Activated CD4-positive, alpha-beta T cell treated with anti-CD3 and anti-CD28 coated beads for 36 hours (primary cell): ENCODE measurements around the gene PLXNA4. TPM values are rescaled to one million over a fixed set of nuclear protein-coding genes. Genes with fewer than 3 reads are reported as not detected.

Experiments used
- ATAC-seq: fragments of 200-7000 bp; cut with Tn5 transposase; one replicate; pipeline ENCODE4 v1.10.0; 2021; ENCODE audit warnings: mild to moderate bottlenecking, moderate library complexity
- CTCF ChIA-PET: fragments of 350-600 bp; sonication (Branson Sonifier 250); formaldehyde crosslinking; loops from one replicate; lab custom pipeline; 2021; ENCODE audit warnings: antibody characterized with exemption; lab: Charles Lee
- POLR2A ChIA-PET: fragments of 350-600 bp; sonication (Branson Sonifier 250); formaldehyde crosslinking; loops from one replicate; lab custom pipeline; 2021; ENCODE audit warnings: antibody characterized with exemption, inconsistent platforms; lab: Charles Lee
- DNase-seq: peaks from one replicate; pipeline ENCODE4 v3.0.0-alpha.2; 2020
- H3K27ac Mint-ChIP-seq: one replicate; pipeline ENCODE4 v1.8.0; 2021; ENCODE audit warnings: mixed read lengths
- H3K27me3 Mint-ChIP-seq: one replicate; pipeline ENCODE4 v1.8.0; 2021; ENCODE audit warnings: mixed read lengths
- H3K36me3 Mint-ChIP-seq: one replicate; pipeline ENCODE4 v1.8.0; 2021; ENCODE audit warnings: low read depth, mixed read lengths
- H3K4me1 Mint-ChIP-seq: one replicate; pipeline ENCODE4 v1.8.0; 2021; ENCODE audit warnings: mixed read lengths
- H3K4me3 Mint-ChIP-seq: one replicate; pipeline ENCODE4 v1.8.0; 2021; ENCODE audit warnings: mild to moderate bottlenecking, moderate library complexity, mixed read lengths
- H3K9me3 Mint-ChIP-seq: one replicate; pipeline ENCODE4 v1.8.0; 2021; ENCODE audit warnings: low read depth, mixed read lengths
- intact Hi-C, 2 experiments: fragments of 100-400 bp; cut with DNase I in 1 of 2; cut with micrococcal nuclease in 1 of 2; formaldehyde crosslinking; loops; one replicate each; pipeline versions ENCODE4 v1.14.2 to v1.15.1; 2022 to 2024; cut with DNase I, micrococcal nuclease
- total RNA-seq, 2 experiments: library from RNA; stranded (reverse); gene quantifications; one replicate each; pipeline ENCODE4 v1.2.3, GENCODE V29; 2021

Gene PLXNA4
- total RNA-seq, 2 experiments from 2014 or later, result 0.07 to 0.09 TPM

GRCh38 chr7:132108563-132108962 is 467.7 kb downstream of the PLXNA4 start:
- DNase-seq (no peak), ATAC-seq (no peak)
- POLR2A ChIA-PET, result no interaction called here
- peaks cover 7% of the 10 kb centered on the region for H3K27me3 Mint-ChIP-seq
- intact Hi-C loops, result no loop called here
- no peaks in the 10 kb centered on the region for H3K9me3 Mint-ChIP-seq
- no peaks in the 10 kb centered on the region for H3K36me3 Mint-ChIP-seq
- no peaks in the 10 kb centered on the region for H3K4me1 Mint-ChIP-seq
- H3K4me3 Mint-ChIP-seq, result no peak overlapping the region
- no peak overlapping the region for H3K27ac Mint-ChIP-seq
- CTCF ChIA-PET, result interaction anchor here (0.7 kb wide), 1 partner anchor 31 kb away, joined by 3 read pairs; no protein-coding TSS in a partner anchor

GRCh38 chr7:132106491-132106890 is 469.8 kb downstream of the PLXNA4 start:
- ATAC-seq (no peak), DNase-seq (no peak)
- H3K27me3 Mint-ChIP-seq, result peaks cover 7% of the 10 kb centered on the region
- intact Hi-C loops, result no loop called here
- no peak overlapping the region for H3K4me3 Mint-ChIP-seq
- POLR2A ChIA-PET, result no interaction called here
- no peaks in the 10 kb centered on the region for H3K9me3 Mint-ChIP-seq
- no peaks in the 10 kb centered on the region for H3K4me1 Mint-ChIP-seq
- no peak overlapping the region for H3K27ac Mint-ChIP-seq
- no peaks in the 10 kb centered on the region for H3K36me3 Mint-ChIP-seq
- CTCF ChIA-PET, result no interaction called here

- ChIA-PET CTCF (interaction anchor here (0.6 to 1.0 kb wide), 2 partner anchors 213 to 1337 kb away, joined by 3 read pairs; no protein-coding TSS in a partner anchor), POLR2A (no interaction called here)
- DNase-seq (no peak), ATAC-seq (no peak)
- Mint-ChIP-seq H3K36me3 (no peaks in the 10 kb centered on the region), H3K9me3 (no peaks in the 10 kb centered on the region), H3K4me3 (no peak overlapping the region), H3K27ac (no peak overlapping the region), H3K4me1 (no peaks in the 10 kb centered on the region), H3K27me3 (peaks cover 7% of the 10 kb centered on the region)
- intact Hi-C loops, result no loop called here
These were observed 471.2 kb downstream of the PLXNA4 start for GRCh38 chr7:132105096-132105495.

- intact Hi-C loops, result no loop called here
- Mint-ChIP-seq H3K4me1 (no peaks in the 10 kb centered on the region), H3K27ac (no peak overlapping the region), H3K27me3 (peaks cover 6% of the 10 kb centered on the region), H3K4me3 (no peak overlapping the region), H3K9me3 (no peaks in the 10 kb centered on the region), H3K36me3 (no peaks in the 10 kb centered on the region)
- ChIA-PET POLR2A (no interaction called here), CTCF (no interaction called here)
- ATAC-seq (no peak), DNase-seq (no peak)
These were observed 472.6 kb downstream of the PLXNA4 start for GRCh38 chr7:132103718-132104117.

- Mint-ChIP-seq H3K4me1 (no peaks in the 10 kb centered on the region), H3K36me3 (no peaks in the 10 kb centered on the region), H3K27ac (no peak overlapping the region), H3K4me3 (no peak overlapping the region), H3K9me3 (no peaks in the 10 kb centered on the region), H3K27me3 (peaks cover 5% of the 10 kb centered on the region)
- CTCF ChIA-PET, result no interaction called here
- DNase-seq (no peak), ATAC-seq (no peak)
- POLR2A ChIA-PET, result no interaction called here
- intact Hi-C loops, result no loop called here
These were observed 473.3 kb downstream of the PLXNA4 start for GRCh38 chr7:132102942-132103341.

GRCh38 chr7:132102391-132102790 is 473.9 kb downstream of the PLXNA4 start:
- no peaks in the 10 kb centered on the region for H3K4me1 Mint-ChIP-seq
- intact Hi-C loops, result no loop called here
- ChIA-PET CTCF (no interaction called here), POLR2A (no interaction called here)
- H3K36me3 Mint-ChIP-seq, result no peaks in the 10 kb centered on the region
- H3K4me3 Mint-ChIP-seq, result no peak overlapping the region
- no peak for ATAC-seq
- no peak for DNase-seq
- H3K9me3 Mint-ChIP-seq, result no peaks in the 10 kb centered on the region
- no peak overlapping the region for H3K27ac Mint-ChIP-seq
- peaks cover 5% of the 10 kb centered on the region for H3K27me3 Mint-ChIP-seq

GRCh38 chr7:132100981-132101380 is 475.3 kb downstream of the PLXNA4 start:
- H3K4me1 Mint-ChIP-seq, result no peaks in the 10 kb centered on the region
- POLR2A ChIA-PET, result no interaction called here
- no peak for ATAC-seq
- H3K27ac Mint-ChIP-seq, result no peak overlapping the region
- intact Hi-C loops, result no loop called here
- no peak for DNase-seq
- no peak overlapping the region for H3K4me3 Mint-ChIP-seq
- CTCF ChIA-PET, result no interaction called here
- peaks cover 5% of the 10 kb centered on the region for H3K27me3 Mint-ChIP-seq
- H3K9me3 Mint-ChIP-seq, result no peaks in the 10 kb centered on the region
- H3K36me3 Mint-ChIP-seq, result no peaks in the 10 kb centered on the region

- POLR2A ChIA-PET, result no interaction called here
- DNase-seq, result no peak
- Mint-ChIP-seq H3K27ac (no peak overlapping the region), H3K36me3 (no peaks in the 10 kb centered on the region), H3K27me3 (peaks cover 5% of the 10 kb centered on the region), H3K9me3 (no peaks in the 10 kb centered on the region), H3K4me1 (no peaks in the 10 kb centered on the region), H3K4me3 (no peak overlapping the region)
- intact Hi-C loops, result no loop called here
- CTCF ChIA-PET, result no interaction called here
- ATAC-seq, result no peak
These were observed 475.8 kb downstream of the PLXNA4 start for GRCh38 chr7:132100483-132100882.

GRCh38 chr7:132099163-132099562 is 477.1 kb downstream of the PLXNA4 start:
- H3K36me3 Mint-ChIP-seq, result no peaks in the 10 kb centered on the region
- no peaks in the 10 kb centered on the region for H3K9me3 Mint-ChIP-seq
- no peak overlapping the region for H3K4me3 Mint-ChIP-seq
- no peak overlapping the region for H3K27ac Mint-ChIP-seq
- DNase-seq, result no peak
- CTCF ChIA-PET, result no interaction called here
- H3K27me3 Mint-ChIP-seq, result peaks cover 2% of the 10 kb centered on the region
- ATAC-seq, result no peak
- POLR2A ChIA-PET, result no interaction called here
- no peaks in the 10 kb centered on the region for H3K4me1 Mint-ChIP-seq
- intact Hi-C loops, result no loop called here

GRCh38 chr7:132098327-132098726 is 477.9 kb downstream of the PLXNA4 start:
- Mint-ChIP-seq H3K9me3 (no peaks in the 10 kb centered on the region), H3K27ac (no peak overlapping the region), H3K4me1 (no peaks in the 10 kb centered on the region), H3K4me3 (no peak overlapping the region), H3K27me3 (peaks cover 2% of the 10 kb centered on the region), H3K36me3 (no peaks in the 10 kb centered on the region)
- CTCF ChIA-PET, result interaction anchor here (0.6 to 0.7 kb wide), 2 partner anchors 19 to 443 kb away, joined by 3 to 4 read pairs; no protein-coding TSS in a partner anchor
- ATAC-seq (no peak), DNase-seq (no peak)
- POLR2A ChIA-PET, result no interaction called here
- intact Hi-C loops, result no loop called here

- Mint-ChIP-seq H3K27ac (no peak overlapping the region), H3K27me3 (peaks cover 2% of the 10 kb centered on the region), H3K36me3 (no peaks in the 10 kb centered on the region), H3K4me3 (no peak overlapping the region), H3K9me3 (no peaks in the 10 kb centered on the region), H3K4me1 (no peaks in the 10 kb centered on the region)
- POLR2A ChIA-PET, result no interaction called here
- intact Hi-C loops, result no loop called here
- no peak for DNase-seq
- CTCF ChIA-PET, result interaction anchor here (0.7 kb wide), 1 partner anchor 20 kb away, joined by 4 read pairs; no protein-coding TSS in a partner anchor
- no peak for ATAC-seq
These were observed 478.6 kb downstream of the PLXNA4 start for GRCh38 chr7:132097550-132098134.

GRCh38 chr7:132095111-132095765 is 481.0 kb downstream of the PLXNA4 start:
- H3K4me3 Mint-ChIP-seq, result no peak overlapping the region
- no peak overlapping the region for H3K27ac Mint-ChIP-seq
- peaks cover 2% of the 10 kb centered on the region for H3K27me3 Mint-ChIP-seq
- ATAC-seq (no peak), DNase-seq (no peak)
- intact Hi-C loops, result no loop called here
- no peaks in the 10 kb centered on the region for H3K36me3 Mint-ChIP-seq
- CTCF ChIA-PET, result no interaction called here
- POLR2A ChIA-PET, result no interaction called here
- no peaks in the 10 kb centered on the region for H3K4me1 Mint-ChIP-seq
- H3K9me3 Mint-ChIP-seq, result no peaks in the 10 kb centered on the region
